Lung (tissue), 12 donors: ENCODE data around the gene SLC39A13. TPM values are rescaled to one million over a fixed set of nuclear protein-coding genes. Genes with fewer than 3 reads are reported as not detected.
A peak's percentile ranks its signal among the peaks of the same experiment; 100 is the strongest.

Source experiments
- ATAC-seq: fragments of 200-7000 bp; cut with Tn5 transposase; one replicate; pipeline ENCODE4 v1.9.1; 2020; ENCODE audit warnings: moderate number of reproducible peaks; ENCODE audit not compliant: insufficient read depth, low FRiP score
- DNase-seq, 3 donors: peaks; one replicate each; pipeline ENCODE4 v3.0.0-alpha.2; 2013 to 2017
- H3K27ac ChIP-seq, 2 donors: one replicate each; pipeline ENCODE4 v1.5.1; 2013; ENCODE audit warnings: mild to moderate bottlenecking in 2 of 2, moderate library complexity in 2 of 2, control low read depth in 1 of 2, inconsistent platforms in 1 of 2, low read depth in 1 of 2, low read length in 1 of 2
- H3K27me3 ChIP-seq, 3 donors: one replicate each; pipeline ENCODE4 v1.5.1; 2013; ENCODE audit warnings: low read length in 2 of 3; ENCODE audit not compliant: control insufficient read depth in 3 of 3, insufficient read depth in 3 of 3
- H3K36me3 ChIP-seq, 4 donors: one replicate each; pipeline ENCODE4 v1.5.1; 2013; ENCODE audit warnings: low read length in 4 of 4, mild to moderate bottlenecking in 1 of 4, moderate library complexity in 1 of 4; ENCODE audit not compliant: control insufficient read depth in 4 of 4, insufficient read depth in 4 of 4
- H3K4me1 ChIP-seq, 5 donors: one replicate each; pipeline ENCODE4 v1.5.1; 2013; ENCODE audit warnings: low read length in 5 of 5, mild to moderate bottlenecking in 2 of 5, moderate library complexity in 1 of 5; ENCODE audit not compliant: control insufficient read depth in 5 of 5, insufficient read depth in 5 of 5
- H3K4me3 ChIP-seq: one replicate; pipeline ENCODE4 v1.5.1; 2013; ENCODE audit warnings: mild to moderate bottlenecking, control low read depth, moderate library complexity
- H3K9ac ChIP-seq, 2 donors: one replicate each; pipeline ENCODE4 v1.5.1; 2013; ENCODE audit warnings: low read length in 2 of 2, control low read depth in 1 of 2; ENCODE audit not compliant: insufficient read depth in 1 of 2
- H3K9me3 ChIP-seq, 4 donors: one replicate each; pipeline ENCODE4 v1.5.1; 2013; ENCODE audit warnings: low read length in 3 of 4, mild to moderate bottlenecking in 1 of 4, moderate library complexity in 1 of 4; ENCODE audit not compliant: control insufficient read depth in 4 of 4, insufficient read depth in 3 of 4
- whole genome bisulfite sequencing, 2 donors: extraction: QIAGEN DNeasy Blood & Tissue Kit; methylation state at CpG; one replicate each; pipeline ENCODE4 v1.1.7; 2013; 5-methylcytosine and 5-hydroxymethylcytosine counted together
- polyA plus RNA-seq, 2 donors: library from polyadenylated mRNA; stranded (reverse); fragments of 200-250 nt; gene quantifications; one replicate each; pipeline ENCODE4 v1.2.1, GENCODE V29; 2013
- total RNA-seq, 2 donors: library from RNA; depleted of rRNA in 1 of 2; stranded (reverse); fragments of >200 nt in 1 of 2; gene quantifications; one replicate each; pipeline ENCODE4 v1.2.1, GENCODE V29; 2014 to 2021
- TF ChIP-seq, protein P1 (sequence below): IDR thresholded peaks from 2 replicates; pipeline ENCODE4 v1.5.1; 2012; ENCODE audit warnings: mild to moderate bottlenecking; ENCODE audit errors: control extremely low read depth, extremely low read depth
- donor health status: control.
- donor health status: control.
- donor health status: Bipolar disorder and iron deficiency.
- donor health status: healthy.
- donor health status: DM: yes; HTN: yes; CAD: no.

Gene SLC39A13
- total and polyA plus RNA-seq, 4 donors = 31.8 to 83.8 (median 74.8) TPM

DNA sequence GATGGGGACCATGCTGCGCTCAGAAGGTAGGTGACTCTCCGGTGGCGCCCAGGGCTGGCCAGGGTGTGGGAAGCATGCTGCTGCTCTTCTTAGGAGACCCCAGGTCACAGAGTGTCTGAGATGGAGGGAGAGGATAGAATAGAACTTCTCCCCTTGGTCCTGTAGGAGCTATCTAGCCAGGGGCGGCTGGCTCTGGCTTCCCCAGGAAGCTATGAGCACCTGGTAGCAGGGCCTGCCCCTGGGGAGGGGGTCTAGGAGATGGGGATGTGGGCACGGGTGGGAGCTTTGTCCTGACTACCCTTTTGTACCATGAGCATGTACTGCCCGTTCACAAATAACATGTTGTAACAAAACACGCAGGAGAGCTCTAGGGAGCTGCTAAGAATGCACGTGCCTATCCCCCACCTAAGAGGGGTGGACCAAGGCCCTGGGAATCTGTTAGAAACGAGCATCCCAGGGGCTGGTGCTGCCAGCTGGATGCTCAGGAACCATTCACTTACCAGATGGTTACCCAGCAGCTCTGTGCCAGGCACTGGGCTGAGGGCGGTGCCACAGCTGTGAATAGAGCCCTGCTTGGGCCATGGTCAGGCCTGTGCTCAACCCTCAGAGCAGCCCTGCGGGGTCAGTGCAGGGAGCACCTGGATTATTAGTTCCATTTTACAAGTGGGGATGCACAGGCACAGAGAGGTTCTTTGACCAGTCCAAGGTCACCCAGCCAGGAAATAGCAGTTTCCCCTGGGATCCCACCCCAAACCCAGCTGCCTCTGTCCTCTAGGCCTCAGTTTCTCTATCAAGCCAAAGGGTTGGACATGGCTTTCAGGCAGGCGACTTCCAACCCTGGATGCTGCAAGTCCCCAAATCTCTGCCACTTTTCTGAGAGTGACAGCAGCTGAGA is 2.2 kb downstream of the SLC39A13 start:
- peak overlapping the region in 1 of 2 donors; percentile 6 for H3K27ac ChIP-seq
- TF ChIP-seq, protein P1, sequence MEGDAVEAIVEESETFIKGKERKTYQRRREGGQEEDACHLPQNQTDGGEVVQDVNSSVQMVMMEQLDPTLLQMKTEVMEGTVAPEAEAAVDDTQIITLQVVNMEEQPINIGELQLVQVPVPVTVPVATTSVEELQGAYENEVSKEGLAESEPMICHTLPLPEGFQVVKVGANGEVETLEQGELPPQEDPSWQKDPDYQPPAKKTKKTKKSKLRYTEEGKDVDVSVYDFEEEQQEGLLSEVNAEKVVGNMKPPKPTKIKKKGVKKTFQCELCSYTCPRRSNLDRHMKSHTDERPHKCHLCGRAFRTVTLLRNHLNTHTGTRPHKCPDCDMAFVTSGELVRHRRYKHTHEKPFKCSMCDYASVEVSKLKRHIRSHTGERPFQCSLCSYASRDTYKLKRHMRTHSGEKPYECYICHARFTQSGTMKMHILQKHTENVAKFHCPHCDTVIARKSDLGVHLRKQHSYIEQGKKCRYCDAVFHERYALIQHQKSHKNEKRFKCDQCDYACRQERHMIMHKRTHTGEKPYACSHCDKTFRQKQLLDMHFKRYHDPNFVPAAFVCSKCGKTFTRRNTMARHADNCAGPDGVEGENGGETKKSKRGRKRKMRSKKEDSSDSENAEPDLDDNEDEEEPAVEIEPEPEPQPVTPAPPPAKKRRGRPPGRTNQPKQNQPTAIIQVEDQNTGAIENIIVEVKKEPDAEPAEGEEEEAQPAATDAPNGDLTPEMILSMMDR = no peak
- peaks cover 9 to 35% (median 26%) of the 10 kb centered on the region in 5 donors for H3K4me1 ChIP-seq
- no peak for DNase-seq
- no peak for ATAC-seq
- H3K9ac ChIP-seq = no peak overlapping the region
- no peaks in the 10 kb centered on the region for H3K9me3 ChIP-seq
- H3K27me3 ChIP-seq = no peaks in the 10 kb centered on the region
- H3K36me3 ChIP-seq = peaks cover 0 to 31% (median 10%) of the 10 kb centered on the region in 4 donors
- WGBS, 2 donors = 85 to 86% methylated on average over 12 of the region's 12 CpGs
- H3K4me3 ChIP-seq = no peak overlapping the region

DNA sequence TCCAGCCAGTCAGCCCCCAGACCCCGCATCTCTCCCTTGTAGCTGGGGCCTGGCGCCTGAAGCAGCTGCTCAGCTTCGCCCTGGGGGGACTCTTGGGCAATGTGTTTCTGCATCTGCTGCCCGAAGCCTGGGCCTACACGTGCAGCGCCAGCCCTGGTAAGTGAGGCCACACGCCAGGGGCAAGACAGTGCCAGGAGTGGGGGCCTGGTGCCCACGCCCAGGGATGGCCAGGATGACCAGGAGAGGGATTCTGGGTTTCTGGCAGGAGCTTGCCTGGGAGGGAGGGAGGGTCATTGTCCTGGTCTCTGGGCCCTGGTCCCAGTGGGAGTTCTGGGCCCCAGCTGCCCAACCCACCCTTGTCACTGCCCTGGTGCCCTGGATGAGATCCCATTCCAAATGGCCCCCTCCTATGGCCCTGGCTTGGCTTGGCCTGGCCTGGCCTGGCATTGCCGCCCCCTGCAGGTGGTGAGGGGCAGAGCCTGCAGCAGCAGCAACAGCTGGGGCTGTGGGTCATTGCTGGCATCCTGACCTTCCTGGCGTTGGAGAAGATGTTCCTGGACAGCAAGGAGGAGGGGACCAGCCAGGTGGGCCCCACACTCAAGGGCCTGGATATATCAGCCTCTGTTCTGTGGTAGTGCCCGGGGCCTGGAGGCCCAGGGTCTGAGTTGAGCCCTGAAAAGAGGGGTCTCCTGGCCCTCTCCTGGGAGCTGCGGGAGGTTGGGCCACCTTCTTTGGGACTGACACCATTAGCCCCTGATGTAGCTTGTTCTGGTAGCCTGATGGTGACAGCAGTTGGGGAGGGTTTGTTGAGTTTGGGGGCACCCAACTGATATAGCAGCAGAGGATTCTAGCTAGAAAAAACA is 3.7 kb downstream of the SLC39A13 start:
- no peak for ATAC-seq
- WGBS, 2 donors = 74 to 78% methylated on average over 12 of the region's 12 CpGs
- Histone ChIP-seq H3K4me3 (no peak overlapping the region), H3K4me1 (peaks cover 8 to 43% (median 29%) of the 10 kb centered on the region in 5 donors), H3K27me3 (no peaks in the 10 kb centered on the region), H3K36me3 (peaks cover 0 to 34% (median 10%) of the 10 kb centered on the region in 4 donors), H3K27ac (no peak overlapping the region), H3K9me3 (no peaks in the 10 kb centered on the region), H3K9ac (no peak overlapping the region)
- TF ChIP-seq, protein P1 = peak; percentile 44
- DNase-seq = peak in 2 of 3 donors; percentile 23 to 48

DNA sequence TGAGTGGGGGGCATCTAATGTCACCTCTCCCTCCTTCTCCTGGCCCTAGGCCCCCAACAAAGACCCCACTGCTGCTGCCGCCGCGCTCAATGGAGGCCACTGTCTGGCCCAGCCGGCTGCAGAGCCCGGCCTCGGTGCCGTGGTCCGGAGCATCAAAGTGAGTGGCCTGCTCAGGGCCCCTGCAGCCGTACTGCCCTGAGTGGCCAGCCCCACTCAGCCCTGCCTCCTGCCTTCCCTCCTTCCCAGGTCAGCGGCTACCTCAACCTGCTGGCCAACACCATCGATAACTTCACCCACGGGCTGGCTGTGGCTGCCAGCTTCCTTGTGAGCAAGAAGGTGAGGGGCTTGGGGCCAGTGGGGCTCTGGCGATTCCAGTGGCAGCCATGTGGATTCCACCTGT is 5.0 kb downstream of the SLC39A13 start:
- Histone ChIP-seq H3K9me3 (no peaks in the 10 kb centered on the region), H3K36me3 (peaks cover 0 to 42% (median 13%) of the 10 kb centered on the region in 4 donors), H3K9ac (no peak overlapping the region), H3K4me1 (peaks cover 3 to 36% (median 25%) of the 10 kb centered on the region in 5 donors), H3K4me3 (no peak overlapping the region), H3K27me3 (no peaks in the 10 kb centered on the region), H3K27ac (peak overlapping the region in 1 of 2 donors; percentile 30)
- 92 to 96% methylated on average over 12 to 13 of the region's 13 CpGs for WGBS, 2 donors
- ATAC-seq (no peak), DNase-seq (no peak)
- TF ChIP-seq, protein P1 = no peak
